NCI-H345 treated with DMSO at 0.1 percent for 48 hours (cell line): ENCODE data around the gene RPUSD3.
A peak's percentile ranks its signal among the peaks of the same experiment; 100 is the strongest.
"Not testable (repeated sequence)": the region's sequence is repeated elsewhere in the genome, so short reads cannot be mapped to it uniquely, and the experiment has no call there.

Experiments used
- DNase-seq: peaks from one replicate; lab custom pipeline; 2025; ENCODE audit not compliant: unreplicated experiment; lab: John Stamatoyannopoulos, UW

Gene RPUSD3

GRCh38 chr3:9865125-9865637 is 21.4 kb upstream of the RPUSD3 start:
- DNase-seq: not testable (repeated sequence)

- peak; percentile 52 for DNase-seq
These were observed 20.6 kb upstream of the RPUSD3 start for GRCh38 chr3:9864200-9864927.

DNA sequence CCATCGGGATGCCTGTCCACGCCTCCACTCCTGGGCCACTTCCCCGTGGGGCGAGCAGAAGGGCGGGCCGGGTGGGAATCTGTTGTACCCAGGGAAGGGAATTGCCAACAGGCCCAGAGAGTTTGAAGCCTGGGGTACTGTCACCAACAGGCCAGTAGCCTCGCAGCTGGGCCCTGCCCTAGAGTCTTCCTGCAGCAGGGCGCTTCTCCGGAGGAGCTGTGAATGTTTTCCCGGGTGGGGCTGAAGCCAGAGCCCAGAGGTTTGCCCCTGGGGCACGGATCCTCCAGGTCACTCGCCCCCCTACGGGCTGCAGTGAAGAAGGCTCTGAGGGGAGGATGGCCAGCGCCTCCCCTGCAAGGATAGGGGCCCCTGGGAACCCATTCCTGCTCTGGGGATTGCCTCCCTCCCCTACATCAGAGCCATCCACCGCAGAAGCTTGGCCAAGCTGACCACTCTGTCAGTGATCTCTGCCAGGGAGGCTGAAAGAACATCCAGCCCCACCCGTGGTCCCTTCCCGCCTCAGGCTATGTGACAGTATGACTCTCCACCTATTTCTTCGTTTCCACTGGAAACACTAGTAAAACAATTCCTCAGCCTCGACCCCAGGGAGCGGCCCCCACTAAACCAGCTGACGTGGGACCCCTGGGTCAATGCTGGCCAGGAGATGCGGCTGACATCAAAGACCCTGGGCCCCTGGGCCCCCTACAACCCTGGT is 19.4 kb upstream of the RPUSD3 start:
- DNase-seq: no peak

- no peak for DNase-seq
These were observed 18.7 kb upstream of the RPUSD3 start for GRCh38 chr3:9862391-9863057.

DNA sequence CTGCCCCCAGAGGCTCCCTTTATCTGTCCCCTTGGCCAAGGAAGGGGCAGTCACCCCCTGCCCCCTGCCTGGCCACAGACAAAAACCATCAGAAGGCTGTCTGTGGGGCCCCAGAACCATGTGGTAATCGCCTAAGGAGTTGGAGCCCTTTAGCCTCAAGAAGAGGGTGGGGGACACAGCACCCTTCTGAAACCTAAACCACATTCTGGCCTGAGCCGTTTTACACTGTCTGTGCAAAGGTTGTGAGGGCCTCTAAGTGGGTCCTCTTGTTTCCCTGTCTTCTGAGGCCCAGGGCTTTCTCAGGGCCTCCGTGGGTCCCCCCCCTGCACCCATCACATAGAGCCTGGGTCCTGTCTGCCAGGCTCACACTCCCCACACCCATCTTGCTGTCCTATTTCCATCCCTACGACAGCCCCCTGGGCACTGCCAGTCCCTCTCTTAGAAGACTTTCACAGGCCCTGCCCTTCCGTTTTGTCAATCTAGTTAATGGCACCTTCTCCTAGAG is 17.9 kb upstream of the RPUSD3 start:
- DNase-seq: no peak

DNA sequence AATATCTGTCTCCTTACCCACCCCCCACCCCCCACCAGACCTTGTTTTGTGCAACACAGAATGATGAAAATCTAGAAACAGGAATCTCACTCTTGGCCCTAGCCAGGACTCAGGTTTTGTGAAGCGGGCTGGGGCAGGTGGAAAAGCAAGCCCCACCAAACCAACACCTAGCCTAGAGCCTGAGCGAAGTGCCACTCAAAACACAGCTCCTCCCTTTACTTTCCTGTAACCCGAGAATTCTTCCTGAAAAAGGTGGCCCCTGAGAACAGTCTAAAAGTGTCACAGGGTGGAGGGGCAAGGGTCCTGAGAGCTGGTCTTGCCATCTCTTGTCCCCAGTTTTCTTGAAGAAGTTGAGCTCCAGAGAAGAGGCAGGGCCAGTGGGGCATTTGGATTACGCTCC is 17.4 kb upstream of the RPUSD3 start:
- no peak for DNase-seq

DNA sequence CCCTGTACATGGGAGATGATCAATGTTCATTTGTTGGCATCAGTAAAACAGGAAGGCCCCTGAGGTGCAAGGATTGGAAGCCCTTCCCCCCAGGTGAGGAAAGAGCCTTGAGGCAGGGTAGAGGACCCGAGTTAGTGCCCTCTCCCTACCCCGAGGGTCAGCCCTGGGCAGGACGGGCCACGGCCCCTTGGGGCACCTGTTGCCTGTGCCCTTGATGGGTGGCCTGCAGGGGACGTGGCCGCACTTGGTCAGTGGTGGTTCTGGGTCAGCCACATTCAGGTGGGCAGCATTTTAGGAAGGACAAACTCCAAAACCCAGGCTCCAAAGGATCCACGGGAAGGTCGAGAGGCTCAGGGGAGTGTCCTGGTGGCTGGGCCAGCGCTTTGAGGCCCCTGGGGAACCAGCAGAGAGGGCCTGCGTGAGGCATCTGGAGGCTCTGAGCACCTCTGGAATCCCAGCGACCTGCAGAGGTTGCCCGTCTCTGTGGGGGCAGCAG is 15.8 kb upstream of the RPUSD3 start:
- no peak for DNase-seq

GRCh38 chr3:9855594-9855993 is 11.8 kb upstream of the RPUSD3 start:
- DNase-seq: no peak

- not testable (repeated sequence) for DNase-seq
These were observed 10.6 kb upstream of the RPUSD3 start for GRCh38 chr3:9854291-9854940.

DNA sequence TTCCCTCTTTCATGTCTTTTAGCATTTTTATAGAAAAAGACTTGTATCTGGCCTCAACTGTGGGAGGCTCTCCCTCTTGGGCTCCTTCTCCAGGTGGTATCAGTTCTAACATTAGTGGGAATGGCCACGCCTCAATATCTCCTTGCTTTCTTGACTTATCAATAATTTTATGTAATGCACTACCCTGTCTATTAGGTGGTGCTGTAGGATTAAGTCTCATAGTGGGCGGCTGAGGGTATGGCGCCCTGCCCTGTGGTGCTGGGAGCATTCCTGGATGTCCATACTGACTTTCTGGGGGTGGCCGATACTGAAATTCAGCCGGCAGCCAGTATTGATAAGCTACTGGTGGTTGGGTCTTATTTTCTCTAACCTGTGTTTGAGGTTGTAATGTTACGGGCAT is 8.7 kb upstream of the RPUSD3 start:
- no peak for DNase-seq

- DNase-seq: not testable (repeated sequence)
These were observed 8.1 kb upstream of the RPUSD3 start for GRCh38 chr3:9851926-9852325.

- DNase-seq: not testable (repeated sequence)
These were observed 7.6 kb upstream of the RPUSD3 start for GRCh38 chr3:9851383-9851782.

DNA sequence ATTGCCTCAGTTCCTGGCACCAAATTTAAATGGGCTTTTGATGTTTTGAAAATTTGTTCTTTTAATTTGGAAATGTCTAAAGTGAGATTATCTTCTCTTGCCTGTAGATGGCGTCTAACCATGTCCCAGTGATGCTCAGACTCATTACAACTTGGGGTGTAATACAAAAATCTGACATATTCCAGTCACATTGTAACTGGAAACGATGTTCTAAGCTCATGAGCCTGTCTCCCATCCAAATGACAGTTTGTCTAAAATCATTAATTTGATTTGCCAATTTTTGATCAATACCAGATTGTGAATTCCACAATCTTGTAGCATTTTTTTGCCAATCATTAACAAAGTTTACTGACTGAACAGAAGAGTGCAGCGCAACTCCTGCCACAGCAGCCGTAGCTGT is 5.1 kb upstream of the RPUSD3 start:
- not testable (repeated sequence) for DNase-seq

- DNase-seq: not testable (repeated sequence)
These were observed 4.1 kb upstream of the RPUSD3 start for GRCh38 chr3:9847870-9848269.

- no peak for DNase-seq
These were observed 3.2 kb upstream of the RPUSD3 start for GRCh38 chr3:9846931-9847488.

DNA sequence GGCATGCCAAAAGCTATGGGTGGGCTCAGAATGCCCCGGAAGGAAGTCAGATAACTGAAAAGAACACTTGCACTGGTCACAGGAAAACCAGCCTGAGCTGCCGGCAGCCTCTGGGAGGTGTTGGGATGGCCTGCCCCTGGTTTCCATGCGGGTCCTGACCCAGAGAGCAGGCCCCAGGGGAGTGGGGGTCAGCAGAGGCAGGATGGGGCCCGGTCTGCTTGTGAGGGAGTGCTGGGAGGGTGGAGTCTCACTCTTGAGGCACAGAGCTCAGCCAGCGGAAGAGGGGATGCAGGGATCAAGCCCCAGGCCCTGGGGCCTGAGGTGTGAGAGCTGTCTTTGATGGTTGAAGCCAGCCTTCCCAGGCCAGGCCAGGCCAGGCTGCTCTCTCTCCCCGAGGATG is 2.4 kb upstream of the RPUSD3 start:
- DNase-seq: no peak

DNA sequence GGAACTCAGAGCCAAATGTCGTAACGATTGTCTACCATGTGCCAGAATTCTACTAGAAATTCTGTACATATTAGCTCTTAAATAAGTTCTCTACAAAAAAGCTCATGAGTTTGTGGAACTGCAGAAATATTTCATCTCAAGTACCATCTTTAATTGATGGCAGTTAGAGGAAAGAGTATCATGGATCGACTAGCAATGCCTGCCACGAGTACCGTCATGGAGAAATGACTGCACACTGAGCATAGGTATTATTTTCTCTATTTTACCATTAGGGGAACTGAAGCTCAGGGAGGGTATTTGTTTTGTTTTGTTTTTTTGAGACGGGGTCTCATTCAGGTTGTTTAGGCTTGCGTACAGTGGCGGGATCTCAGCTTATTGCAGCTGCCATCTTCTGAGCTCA is 2.8 kb downstream of the RPUSD3 start:
- DNase-seq: no peak

DNA sequence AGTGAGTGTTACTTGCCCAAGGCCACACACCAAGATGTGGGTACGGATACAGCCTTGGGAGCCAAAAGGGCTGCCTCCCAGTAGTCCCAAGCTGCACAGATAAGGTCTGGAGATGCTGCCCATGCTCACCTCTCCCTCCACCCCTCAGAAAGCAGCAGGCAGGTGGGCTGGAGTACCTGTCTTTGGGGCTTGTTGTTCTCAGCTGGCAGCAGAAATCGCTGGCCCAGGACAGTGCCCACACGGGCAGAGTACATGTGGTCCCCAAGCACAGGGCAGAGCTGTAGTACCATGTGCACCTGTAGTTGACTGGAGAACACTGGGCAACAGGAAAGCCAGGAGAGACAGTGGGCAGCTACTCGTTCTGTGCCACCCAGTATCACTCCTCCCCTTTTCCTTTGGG is 5.0 kb downstream of the RPUSD3 start:
- no peak for DNase-seq

DNA sequence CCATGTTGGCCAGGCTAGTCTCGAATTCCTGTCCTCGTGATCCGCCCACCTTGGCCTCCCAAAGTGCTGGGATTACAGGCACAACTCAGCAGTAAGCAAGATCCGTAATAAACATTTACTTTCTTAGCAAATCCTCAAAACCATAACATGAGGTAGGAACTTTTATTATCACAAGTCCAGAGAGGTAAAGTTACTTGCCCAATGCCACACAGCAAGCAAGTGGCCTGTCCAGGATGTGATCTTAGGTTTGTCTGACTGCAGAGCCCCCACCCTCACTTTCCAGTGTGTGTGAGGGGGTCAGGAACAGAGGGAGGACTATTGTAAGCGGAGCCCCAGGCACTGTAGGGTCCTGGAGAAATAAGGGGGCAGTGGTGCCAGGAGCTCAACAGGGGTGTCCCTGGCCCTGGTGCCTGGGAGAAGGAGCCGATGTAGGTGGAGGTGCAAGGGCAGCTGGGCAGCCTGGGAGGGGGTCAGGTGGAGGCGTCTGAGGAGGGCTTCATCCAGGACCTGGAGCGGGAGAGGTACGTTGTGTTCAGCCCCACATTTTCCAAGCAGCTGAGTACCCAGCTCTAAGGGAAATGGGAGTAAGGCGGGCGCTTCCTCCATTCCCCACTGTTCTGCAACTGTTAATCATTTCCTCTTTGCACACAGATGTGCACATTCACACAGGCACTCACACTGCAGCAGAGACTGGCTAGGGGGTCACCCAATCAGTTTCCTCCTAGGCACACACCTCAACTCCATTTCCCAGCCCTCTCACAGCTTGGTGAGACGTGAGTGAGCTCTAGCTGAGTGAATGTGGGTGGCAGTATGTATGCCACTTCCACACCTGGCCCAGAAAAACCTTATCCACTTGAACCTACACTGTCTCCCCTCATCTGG is 5.9 kb downstream of the RPUSD3 start:
- DNase-seq: no peak
